Measurements from ENCODE around the gene TANGO2.

DNA sequence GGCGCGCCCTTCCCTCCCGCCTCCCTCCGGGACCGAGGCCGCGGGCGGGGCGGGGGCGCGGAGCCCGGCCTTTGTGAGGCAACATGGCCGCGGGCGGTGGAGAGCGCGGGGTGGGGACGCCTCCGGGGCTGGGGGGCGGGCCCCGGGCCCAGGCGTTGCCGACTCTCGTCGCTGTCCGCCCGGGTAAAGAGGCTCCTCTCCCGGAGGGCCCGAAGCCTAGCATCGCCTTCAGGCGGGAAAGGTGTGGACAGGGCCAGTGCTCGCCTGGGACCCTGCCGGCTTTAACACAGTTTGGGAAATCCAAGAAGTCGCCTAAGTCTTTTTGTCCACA, 59.5 kb downstream of the TANGO2 start:
- TF ChIP-seq SP1 (CRISPR knock-in tag; IDR thresholded peaks at IDR 0.05) (no peak), RAD21 (CRISPR knock-in tag; conservative IDR thresholded peaks at IDR 0.05 in 1 of 2, IDR thresholded peaks at IDR 0.05 in 1 of 2) (no peak), CBX8 (IDR thresholded peaks at IDR 0.05; ENCODE audit: borderline replicate concordance, extremely low read depth, low read depth, low read length, poor library complexity, severe bottlenecking) (no peak), RBM34 (IDR thresholded peaks at IDR 0.05; ENCODE audit: borderline replicate concordance, insufficient read depth, low read length) (no peak), ZNF174 (CRISPR knock-in tag; IDR thresholded peaks at IDR 0.05) (no peak), MEF2A (IDR thresholded peaks at IDR 0.05; ENCODE audit: control insufficient read depth, low read depth, low read length) (no peak), ZNF324 (CRISPR knock-in tag; IDR thresholded peaks at IDR 0.05) (no peak), CREB1 (IDR thresholded peaks at IDR 0.05) (no peak), CREB1 (CRISPR knock-in tag; IDR thresholded peaks at IDR 0.05) (no peak)
- TF ChIP-seq, protein P1, sequence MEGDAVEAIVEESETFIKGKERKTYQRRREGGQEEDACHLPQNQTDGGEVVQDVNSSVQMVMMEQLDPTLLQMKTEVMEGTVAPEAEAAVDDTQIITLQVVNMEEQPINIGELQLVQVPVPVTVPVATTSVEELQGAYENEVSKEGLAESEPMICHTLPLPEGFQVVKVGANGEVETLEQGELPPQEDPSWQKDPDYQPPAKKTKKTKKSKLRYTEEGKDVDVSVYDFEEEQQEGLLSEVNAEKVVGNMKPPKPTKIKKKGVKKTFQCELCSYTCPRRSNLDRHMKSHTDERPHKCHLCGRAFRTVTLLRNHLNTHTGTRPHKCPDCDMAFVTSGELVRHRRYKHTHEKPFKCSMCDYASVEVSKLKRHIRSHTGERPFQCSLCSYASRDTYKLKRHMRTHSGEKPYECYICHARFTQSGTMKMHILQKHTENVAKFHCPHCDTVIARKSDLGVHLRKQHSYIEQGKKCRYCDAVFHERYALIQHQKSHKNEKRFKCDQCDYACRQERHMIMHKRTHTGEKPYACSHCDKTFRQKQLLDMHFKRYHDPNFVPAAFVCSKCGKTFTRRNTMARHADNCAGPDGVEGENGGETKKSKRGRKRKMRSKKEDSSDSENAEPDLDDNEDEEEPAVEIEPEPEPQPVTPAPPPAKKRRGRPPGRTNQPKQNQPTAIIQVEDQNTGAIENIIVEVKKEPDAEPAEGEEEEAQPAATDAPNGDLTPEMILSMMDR (IDR thresholded peaks at IDR 0.05 in 2 of 3, conservative IDR thresholded peaks at IDR 0.05 in 1 of 3; ENCODE audit: insufficient read depth in 2 of 3, low read depth in 1 of 3, low read length in 3 of 3): no peak
- TF ChIP-seq, protein P2, sequence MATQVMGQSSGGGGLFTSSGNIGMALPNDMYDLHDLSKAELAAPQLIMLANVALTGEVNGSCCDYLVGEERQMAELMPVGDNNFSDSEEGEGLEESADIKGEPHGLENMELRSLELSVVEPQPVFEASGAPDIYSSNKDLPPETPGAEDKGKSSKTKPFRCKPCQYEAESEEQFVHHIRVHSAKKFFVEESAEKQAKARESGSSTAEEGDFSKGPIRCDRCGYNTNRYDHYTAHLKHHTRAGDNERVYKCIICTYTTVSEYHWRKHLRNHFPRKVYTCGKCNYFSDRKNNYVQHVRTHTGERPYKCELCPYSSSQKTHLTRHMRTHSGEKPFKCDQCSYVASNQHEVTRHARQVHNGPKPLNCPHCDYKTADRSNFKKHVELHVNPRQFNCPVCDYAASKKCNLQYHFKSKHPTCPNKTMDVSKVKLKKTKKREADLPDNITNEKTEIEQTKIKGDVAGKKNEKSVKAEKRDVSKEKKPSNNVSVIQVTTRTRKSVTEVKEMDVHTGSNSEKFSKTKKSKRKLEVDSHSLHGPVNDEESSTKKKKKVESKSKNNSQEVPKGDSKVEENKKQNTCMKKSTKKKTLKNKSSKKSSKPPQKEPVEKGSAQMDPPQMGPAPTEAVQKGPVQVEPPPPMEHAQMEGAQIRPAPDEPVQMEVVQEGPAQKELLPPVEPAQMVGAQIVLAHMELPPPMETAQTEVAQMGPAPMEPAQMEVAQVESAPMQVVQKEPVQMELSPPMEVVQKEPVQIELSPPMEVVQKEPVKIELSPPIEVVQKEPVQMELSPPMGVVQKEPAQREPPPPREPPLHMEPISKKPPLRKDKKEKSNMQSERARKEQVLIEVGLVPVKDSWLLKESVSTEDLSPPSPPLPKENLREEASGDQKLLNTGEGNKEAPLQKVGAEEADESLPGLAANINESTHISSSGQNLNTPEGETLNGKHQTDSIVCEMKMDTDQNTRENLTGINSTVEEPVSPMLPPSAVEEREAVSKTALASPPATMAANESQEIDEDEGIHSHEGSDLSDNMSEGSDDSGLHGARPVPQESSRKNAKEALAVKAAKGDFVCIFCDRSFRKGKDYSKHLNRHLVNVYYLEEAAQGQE (IDR thresholded peaks at IDR 0.05; ENCODE audit: borderline replicate concordance): no peak
- TF ChIP-seq, protein P2 (CRISPR knock-in tag; IDR thresholded peaks at IDR 0.05; ENCODE audit: low read depth): no peak
- TF ChIP-seq, protein P3, sequence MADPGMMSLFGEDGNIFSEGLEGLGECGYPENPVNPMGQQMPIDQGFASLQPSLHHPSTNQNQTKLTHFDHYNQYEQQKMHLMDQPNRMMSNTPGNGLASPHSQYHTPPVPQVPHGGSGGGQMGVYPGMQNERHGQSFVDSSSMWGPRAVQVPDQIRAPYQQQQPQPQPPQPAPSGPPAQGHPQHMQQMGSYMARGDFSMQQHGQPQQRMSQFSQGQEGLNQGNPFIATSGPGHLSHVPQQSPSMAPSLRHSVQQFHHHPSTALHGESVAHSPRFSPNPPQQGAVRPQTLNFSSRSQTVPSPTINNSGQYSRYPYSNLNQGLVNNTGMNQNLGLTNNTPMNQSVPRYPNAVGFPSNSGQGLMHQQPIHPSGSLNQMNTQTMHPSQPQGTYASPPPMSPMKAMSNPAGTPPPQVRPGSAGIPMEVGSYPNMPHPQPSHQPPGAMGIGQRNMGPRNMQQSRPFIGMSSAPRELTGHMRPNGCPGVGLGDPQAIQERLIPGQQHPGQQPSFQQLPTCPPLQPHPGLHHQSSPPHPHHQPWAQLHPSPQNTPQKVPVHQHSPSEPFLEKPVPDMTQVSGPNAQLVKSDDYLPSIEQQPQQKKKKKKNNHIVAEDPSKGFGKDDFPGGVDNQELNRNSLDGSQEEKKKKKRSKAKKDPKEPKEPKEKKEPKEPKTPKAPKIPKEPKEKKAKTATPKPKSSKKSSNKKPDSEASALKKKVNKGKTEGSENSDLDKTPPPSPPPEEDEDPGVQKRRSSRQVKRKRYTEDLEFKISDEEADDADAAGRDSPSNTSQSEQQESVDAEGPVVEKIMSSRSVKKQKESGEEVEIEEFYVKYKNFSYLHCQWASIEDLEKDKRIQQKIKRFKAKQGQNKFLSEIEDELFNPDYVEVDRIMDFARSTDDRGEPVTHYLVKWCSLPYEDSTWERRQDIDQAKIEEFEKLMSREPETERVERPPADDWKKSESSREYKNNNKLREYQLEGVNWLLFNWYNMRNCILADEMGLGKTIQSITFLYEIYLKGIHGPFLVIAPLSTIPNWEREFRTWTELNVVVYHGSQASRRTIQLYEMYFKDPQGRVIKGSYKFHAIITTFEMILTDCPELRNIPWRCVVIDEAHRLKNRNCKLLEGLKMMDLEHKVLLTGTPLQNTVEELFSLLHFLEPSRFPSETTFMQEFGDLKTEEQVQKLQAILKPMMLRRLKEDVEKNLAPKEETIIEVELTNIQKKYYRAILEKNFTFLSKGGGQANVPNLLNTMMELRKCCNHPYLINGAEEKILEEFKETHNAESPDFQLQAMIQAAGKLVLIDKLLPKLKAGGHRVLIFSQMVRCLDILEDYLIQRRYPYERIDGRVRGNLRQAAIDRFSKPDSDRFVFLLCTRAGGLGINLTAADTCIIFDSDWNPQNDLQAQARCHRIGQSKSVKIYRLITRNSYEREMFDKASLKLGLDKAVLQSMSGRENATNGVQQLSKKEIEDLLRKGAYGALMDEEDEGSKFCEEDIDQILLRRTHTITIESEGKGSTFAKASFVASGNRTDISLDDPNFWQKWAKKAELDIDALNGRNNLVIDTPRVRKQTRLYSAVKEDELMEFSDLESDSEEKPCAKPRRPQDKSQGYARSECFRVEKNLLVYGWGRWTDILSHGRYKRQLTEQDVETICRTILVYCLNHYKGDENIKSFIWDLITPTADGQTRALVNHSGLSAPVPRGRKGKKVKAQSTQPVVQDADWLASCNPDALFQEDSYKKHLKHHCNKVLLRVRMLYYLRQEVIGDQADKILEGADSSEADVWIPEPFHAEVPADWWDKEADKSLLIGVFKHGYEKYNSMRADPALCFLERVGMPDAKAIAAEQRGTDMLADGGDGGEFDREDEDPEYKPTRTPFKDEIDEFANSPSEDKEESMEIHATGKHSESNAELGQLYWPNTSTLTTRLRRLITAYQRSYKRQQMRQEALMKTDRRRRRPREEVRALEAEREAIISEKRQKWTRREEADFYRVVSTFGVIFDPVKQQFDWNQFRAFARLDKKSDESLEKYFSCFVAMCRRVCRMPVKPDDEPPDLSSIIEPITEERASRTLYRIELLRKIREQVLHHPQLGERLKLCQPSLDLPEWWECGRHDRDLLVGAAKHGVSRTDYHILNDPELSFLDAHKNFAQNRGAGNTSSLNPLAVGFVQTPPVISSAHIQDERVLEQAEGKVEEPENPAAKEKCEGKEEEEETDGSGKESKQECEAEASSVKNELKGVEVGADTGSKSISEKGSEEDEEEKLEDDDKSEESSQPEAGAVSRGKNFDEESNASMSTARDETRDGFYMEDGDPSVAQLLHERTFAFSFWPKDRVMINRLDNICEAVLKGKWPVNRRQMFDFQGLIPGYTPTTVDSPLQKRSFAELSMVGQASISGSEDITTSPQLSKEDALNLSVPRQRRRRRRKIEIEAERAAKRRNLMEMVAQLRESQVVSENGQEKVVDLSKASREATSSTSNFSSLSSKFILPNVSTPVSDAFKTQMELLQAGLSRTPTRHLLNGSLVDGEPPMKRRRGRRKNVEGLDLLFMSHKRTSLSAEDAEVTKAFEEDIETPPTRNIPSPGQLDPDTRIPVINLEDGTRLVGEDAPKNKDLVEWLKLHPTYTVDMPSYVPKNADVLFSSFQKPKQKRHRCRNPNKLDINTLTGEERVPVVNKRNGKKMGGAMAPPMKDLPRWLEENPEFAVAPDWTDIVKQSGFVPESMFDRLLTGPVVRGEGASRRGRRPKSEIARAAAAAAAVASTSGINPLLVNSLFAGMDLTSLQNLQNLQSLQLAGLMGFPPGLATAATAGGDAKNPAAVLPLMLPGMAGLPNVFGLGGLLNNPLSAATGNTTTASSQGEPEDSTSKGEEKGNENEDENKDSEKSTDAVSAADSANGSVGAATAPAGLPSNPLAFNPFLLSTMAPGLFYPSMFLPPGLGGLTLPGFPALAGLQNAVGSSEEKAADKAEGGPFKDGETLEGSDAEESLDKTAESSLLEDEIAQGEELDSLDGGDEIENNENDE (IDR thresholded peaks at IDR 0.05; ENCODE audit: low read depth, low read length): no peak

Measured in K562 (cell line).